Astrocyte of the spinal cord (primary cell): ENCODE measurements around the gene ZCCHC7.

ENCODE experiments used
- DNase-seq: peaks from one replicate; pipeline ENCODE4 v3.0.0; 2011; ENCODE audit warnings: low read depth, low spot score
- H3K4me3 ChIP-seq: 2 replicates; pipeline ENCODE4 v1.5.1; 2011; ENCODE audit warnings: low read depth, mild to moderate bottlenecking, low read length, moderate library complexity
- CTCF ChIP-seq: IDR thresholded peaks from 2 replicates; pipeline ENCODE4 v1.5.1; 2012; ENCODE audit warnings: low read depth, mild to moderate bottlenecking, low read length, inconsistent platforms
- in situ Hi-C: cut with HindIII; loops from 2 replicates; pipeline ENCODE4 v1.10.0; 2017; ENCODE audit warnings: low sequenced_read_pairs

ZCCHC7 gene

GRCh38 chr9:37243588-37244345 is 123.4 kb downstream of the ZCCHC7 start:
- TF ChIP-seq CTCF: no peak
- no peak for DNase-seq
- H3K4me3 ChIP-seq: no peak overlapping the region
- in situ Hi-C loops: no loop called here

GRCh38 chr9:37246826-37247225 is 126.5 kb downstream of the ZCCHC7 start:
- DNase-seq: no peak
- in situ Hi-C loops: no loop called here
- TF ChIP-seq CTCF: no peak
- no peak overlapping the region for H3K4me3 ChIP-seq

GRCh38 chr9:37248651-37249163 is 128.3 kb downstream of the ZCCHC7 start:
- TF ChIP-seq CTCF: no peak
- H3K4me3 ChIP-seq: no peak overlapping the region
- in situ Hi-C loops: no loop called here
- DNase-seq: no peak

GRCh38 chr9:37251452-37251851 is 131.1 kb downstream of the ZCCHC7 start:
- in situ Hi-C loops: no loop called here
- H3K4me3 ChIP-seq: no peak overlapping the region
- DNase-seq: no peak
- TF ChIP-seq CTCF: no peak

- TF ChIP-seq CTCF: no peak
- in situ Hi-C loops: no loop called here
- DNase-seq: no peak
These were observed 133.1 kb downstream of the ZCCHC7 start for GRCh38 chr9:37253377-37253937.

GRCh38 chr9:37255187-37255586 is 134.8 kb downstream of the ZCCHC7 start:
- TF ChIP-seq CTCF: no peak
- in situ Hi-C loops: no loop called here
- no peak for DNase-seq
- H3K4me3 ChIP-seq: no peak overlapping the region

More at GRCh38 chr9:37253377-37253937, 133.1 kb downstream of the ZCCHC7 start:
- no peak overlapping the region for H3K4me3 ChIP-seq
